PC-9 (cell line): ENCODE measurements around the gene ULK2. TPM values are rescaled to one million over a fixed set of nuclear protein-coding genes. Genes with fewer than 3 reads are reported as not detected.
"Not testable (repeated sequence)": the region's sequence is repeated elsewhere in the genome, so short reads cannot be mapped to it uniquely, and the experiment has no call there.

Experiments
- BruUV-seq: library from RNA; stranded (reverse); fragments of 400-500 nt; replicated peaks from 2 replicates; lab custom pipeline; 2021; lab: Mats Ljungman, UMichigan
- CTCF ChIA-PET: fragments of 300-600 bp; sonication (Branson Sonifier 250); formaldehyde crosslinking; loops from one replicate; lab custom pipeline; 2022; ENCODE audit warnings: antibody characterized with exemption; lab: Charles Lee
- POLR2A ChIA-PET: fragments of 300-600 bp; sonication (Branson Sonifier 250); formaldehyde crosslinking; loops from one replicate; lab custom pipeline; 2022; ENCODE audit warnings: antibody characterized with exemption; ENCODE audit not compliant: unreplicated experiment; lab: Charles Lee
- DNase-seq, 2 experiments: peaks; one replicate each; pipeline versions ENCODE4 v3.0.0 to v3.0.0-alpha.2; 2015 to 2022; ENCODE audit warnings: mixed read lengths in 1 of 2
- H2AFZ ChIP-seq: fragments of 200-600 bp; sonication (generic); 2 replicates; pipeline ENCODE4 v1.8.1; 2017; ENCODE audit warnings: antibody characterized with exemption
- H3F3A ChIP-seq: fragments of 200-600 bp; sonication (generic); 2 replicates; pipeline ENCODE4 v1.8.1; 2017; ENCODE audit warnings: antibody characterized with exemption, mild to moderate bottlenecking, low read depth; ENCODE audit not compliant: insufficient read depth
- H3K27ac ChIP-seq: fragments of 200-600 bp; sonication (generic); 2 replicates; pipeline ENCODE4 v1.6.1; 2016; ENCODE audit warnings: mixed run types
- H3K27me3 ChIP-seq: fragments of 200-600 bp; sonication (generic); 2 replicates; pipeline ENCODE4 v1.6.1; 2016; ENCODE audit warnings: low read depth, mixed run types; ENCODE audit not compliant: insufficient read depth
- H3K36me3 ChIP-seq: fragments of 200-600 bp; sonication (generic); 2 replicates; pipeline ENCODE4 v1.6.1; 2016; ENCODE audit warnings: low read depth, mixed run types
- H3K4me1 ChIP-seq: fragments of 200-600 bp; sonication (generic); replicated peaks from 2 replicates; pipeline ENCODE4 v1.6.1; 2016; ENCODE audit warnings: mixed run types; ENCODE audit not compliant: insufficient read depth
- H3K4me2 ChIP-seq: fragments of 200-600 bp; sonication (generic); 2 replicates; pipeline ENCODE4 v1.6.1; 2017; ENCODE audit warnings: mixed run types
- H3K4me3 ChIP-seq: fragments of 200-600 bp; sonication (generic); 2 replicates; pipeline ENCODE4 v1.6.1; 2016; ENCODE audit warnings: mixed run types
- H3K79me2 ChIP-seq: fragments of 200-600 bp; sonication (generic); 2 replicates; pipeline ENCODE4 v1.6.1; 2017; ENCODE audit warnings: low read depth, mixed run types
- H3K9me2 ChIP-seq: fragments of 200-600 bp; sonication (generic); 2 replicates; pipeline ENCODE4 v1.8.1; 2017; ENCODE audit warnings: mild to moderate bottlenecking; ENCODE audit not compliant: insufficient read depth
- H3K9me3 ChIP-seq: fragments of 200-600 bp; sonication (generic); 2 replicates; pipeline ENCODE4 v1.8.1; 2016; ENCODE audit warnings: low read depth; ENCODE audit not compliant: insufficient read depth
- H4K20me1 ChIP-seq: fragments of 200-600 bp; sonication (generic); 2 replicates; pipeline ENCODE4 v1.8.1; 2017; ENCODE audit not compliant: insufficient read depth
- EZH2 ChIP-seq: fragments of 200-600 bp; sonication (generic); IDR thresholded peaks from 2 replicates; pipeline ENCODE4 v1.8.0; 2017; ENCODE audit warnings: antibody characterized with exemption, low read depth
- intact Hi-C: fragments of 100-400 bp; cut with micrococcal nuclease; formaldehyde crosslinking; loops from one replicate; pipeline ENCODE4 v1.10.0; 2022; ENCODE audit not compliant: unreplicated experiment
- total RNA-seq: library from RNA; stranded (reverse); gene quantifications from 2 replicates; pipeline ENCODE4 v1.2.3, GENCODE V29; 2021
- TF ChIP-seq, protein P1 (sequence below): fragments of 200-600 bp; sonication (generic); conservative IDR thresholded peaks from 2 replicates; pipeline ENCODE4 v1.6.1; 2017; ENCODE audit warnings: mixed run types, antibody characterized with exemption, mild to moderate bottlenecking, moderate library complexity

The ULK2 gene
- total RNA-seq, 1 experiment from 2014 or later, result 8.7 TPM

DNA sequence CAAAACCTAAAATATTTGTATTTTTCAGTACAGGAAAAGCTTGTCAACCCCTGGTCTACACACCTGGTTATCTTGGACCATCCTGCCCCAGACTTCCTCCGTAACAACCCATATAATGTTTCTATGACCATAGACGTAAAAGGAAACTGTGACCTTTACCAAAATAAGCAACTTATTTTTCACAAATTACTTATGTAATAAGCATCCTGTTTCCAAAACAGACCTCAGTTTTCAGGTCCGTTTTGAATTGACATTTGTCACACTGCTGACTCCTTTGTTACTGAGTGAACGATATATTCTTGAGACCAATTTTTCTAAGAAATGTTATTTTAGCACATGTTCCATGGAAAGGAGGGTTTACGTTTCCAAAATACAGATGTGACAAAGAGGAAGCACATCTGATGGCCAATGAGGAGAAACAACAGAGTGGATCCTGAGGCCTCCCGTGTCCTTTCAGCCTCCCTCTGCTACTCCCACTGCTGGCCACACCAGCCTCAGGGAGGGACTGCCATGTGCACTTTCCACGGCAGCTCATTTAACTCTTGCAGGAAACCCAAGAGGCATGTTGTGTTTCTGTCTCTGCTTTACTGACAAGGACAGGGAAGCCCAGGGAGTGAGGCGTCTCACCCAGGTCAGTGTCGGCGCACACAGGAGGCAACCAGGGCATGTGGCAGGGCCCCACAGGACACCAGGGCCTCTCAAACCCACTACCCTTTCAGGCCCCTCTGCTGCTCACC lies 99.5 kb downstream of the ULK2 start:
- intact Hi-C loops, result loop anchor here (5.0 kb wide), 2 partner anchors 301 to 321 kb away; no protein-coding TSS in a partner anchor
- Histone ChIP-seq H3K4me2 (no peak overlapping the region), H3K9me3 (no peaks in the 10 kb centered on the region), H3K79me2 (no peaks in the 10 kb centered on the region), H3K36me3 (no peaks in the 10 kb centered on the region), H3K27ac (no peak overlapping the region), H3F3A (no peaks in the 10 kb centered on the region; the same call in 1 of the 2 replicates), H3K27me3 (no peaks in the 10 kb centered on the region), H3K9me2 (no peaks in the 10 kb centered on the region), H3K4me1 (peaks cover 9% of the 10 kb centered on the region), H4K20me1 (no peaks in the 10 kb centered on the region), H2AFZ (no peak overlapping the region), H3K4me3 (no peak overlapping the region)
- no peak for TF ChIP-seq EZH2
- TF ChIP-seq, protein P1, sequence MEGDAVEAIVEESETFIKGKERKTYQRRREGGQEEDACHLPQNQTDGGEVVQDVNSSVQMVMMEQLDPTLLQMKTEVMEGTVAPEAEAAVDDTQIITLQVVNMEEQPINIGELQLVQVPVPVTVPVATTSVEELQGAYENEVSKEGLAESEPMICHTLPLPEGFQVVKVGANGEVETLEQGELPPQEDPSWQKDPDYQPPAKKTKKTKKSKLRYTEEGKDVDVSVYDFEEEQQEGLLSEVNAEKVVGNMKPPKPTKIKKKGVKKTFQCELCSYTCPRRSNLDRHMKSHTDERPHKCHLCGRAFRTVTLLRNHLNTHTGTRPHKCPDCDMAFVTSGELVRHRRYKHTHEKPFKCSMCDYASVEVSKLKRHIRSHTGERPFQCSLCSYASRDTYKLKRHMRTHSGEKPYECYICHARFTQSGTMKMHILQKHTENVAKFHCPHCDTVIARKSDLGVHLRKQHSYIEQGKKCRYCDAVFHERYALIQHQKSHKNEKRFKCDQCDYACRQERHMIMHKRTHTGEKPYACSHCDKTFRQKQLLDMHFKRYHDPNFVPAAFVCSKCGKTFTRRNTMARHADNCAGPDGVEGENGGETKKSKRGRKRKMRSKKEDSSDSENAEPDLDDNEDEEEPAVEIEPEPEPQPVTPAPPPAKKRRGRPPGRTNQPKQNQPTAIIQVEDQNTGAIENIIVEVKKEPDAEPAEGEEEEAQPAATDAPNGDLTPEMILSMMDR, result no peak
- no peak for DNase-seq
- ChIA-PET CTCF (no interaction called here), POLR2A (no interaction called here)
- BruUV-seq, result no TSS peak

DNA sequence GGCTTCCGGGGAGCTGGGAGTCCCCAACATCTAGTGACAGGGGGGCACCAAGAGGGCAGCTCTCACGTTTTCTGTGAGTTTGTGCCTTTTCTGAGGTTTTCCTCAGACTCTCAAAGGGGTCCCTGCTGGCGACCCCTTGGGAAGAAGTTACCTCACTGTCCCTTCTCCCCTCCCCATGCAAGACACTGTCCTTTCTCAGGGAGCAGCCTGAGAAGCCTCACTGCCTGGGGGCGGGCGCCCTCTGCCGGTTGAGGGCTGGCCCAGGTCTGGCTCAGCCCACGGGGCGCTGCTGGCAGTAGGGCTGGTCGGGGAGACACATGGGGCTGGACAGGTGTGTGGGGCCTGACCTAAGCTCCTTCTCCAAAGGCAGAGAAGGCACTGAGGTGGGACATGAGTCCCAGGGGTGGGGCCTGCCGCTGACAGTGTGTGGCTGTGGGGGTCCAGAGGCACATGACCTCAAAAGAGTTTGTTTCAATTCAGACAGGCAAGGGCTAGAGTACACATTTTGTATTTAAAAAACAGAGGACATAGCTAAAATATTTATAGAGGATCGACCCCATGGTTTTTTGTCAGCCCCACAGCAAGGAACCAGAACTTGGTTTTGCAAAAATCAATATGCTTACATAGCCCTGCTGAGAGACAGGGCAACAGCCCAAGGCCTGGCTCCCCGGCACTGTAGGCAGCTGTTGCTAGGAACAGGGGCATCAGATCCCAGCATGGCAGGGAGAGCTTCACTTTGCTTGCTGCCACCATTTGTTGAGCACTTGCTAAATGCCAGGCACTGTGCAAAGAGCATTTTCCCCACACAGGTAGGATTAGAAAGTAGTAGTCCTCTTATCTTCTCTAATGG lies 101.1 kb downstream of the ULK2 start:
- BruUV-seq, result no TSS peak
- peak overlapping the region; percentile 61; the same call in 1 of the 2 replicates for H2AFZ ChIP-seq
- no peaks in the 10 kb centered on the region; the same call in 1 of the 2 replicates for H3F3A ChIP-seq
- TF ChIP-seq, protein P1, result peak; percentile 98
- TF ChIP-seq EZH2, result no peak
- POLR2A ChIA-PET, result interaction anchor here (0.6 to 0.7 kb wide), 2 partner anchors 31 to 88 kb away, joined by 3 read pairs; no protein-coding TSS in a partner anchor
- H3K4me2 ChIP-seq, result 0 out of 2 replicates have a peak overlapping the region, but pooled peaks have one; percentile 14
- no peaks in the 10 kb centered on the region for H4K20me1 ChIP-seq
- intact Hi-C loops, result loop anchor here (1.0 to 5.0 kb wide), 5 partner anchors 62 to 403 kb away; no protein-coding TSS in a partner anchor
- H3K9me2 ChIP-seq, result no peaks in the 10 kb centered on the region
- no peak overlapping the region for H3K27ac ChIP-seq
- peak in 1 of 2 experiments; percentile 85 for DNase-seq
- no peaks in the 10 kb centered on the region for H3K36me3 ChIP-seq
- CTCF ChIA-PET, result interaction anchor here (0.5 to 1.3 kb wide), 5 partner anchors 60 to 250 kb away, joined by 3 to 6 read pairs (median 3); partner anchors contain the start of gene ALDH3A2
- no peaks in the 10 kb centered on the region for H3K79me2 ChIP-seq
- H3K9me3 ChIP-seq, result no peaks in the 10 kb centered on the region
- no peaks in the 10 kb centered on the region for H3K27me3 ChIP-seq
- H3K4me3 ChIP-seq, result no peak overlapping the region
- peaks cover 9% of the 10 kb centered on the region for H3K4me1 ChIP-seq

DNA sequence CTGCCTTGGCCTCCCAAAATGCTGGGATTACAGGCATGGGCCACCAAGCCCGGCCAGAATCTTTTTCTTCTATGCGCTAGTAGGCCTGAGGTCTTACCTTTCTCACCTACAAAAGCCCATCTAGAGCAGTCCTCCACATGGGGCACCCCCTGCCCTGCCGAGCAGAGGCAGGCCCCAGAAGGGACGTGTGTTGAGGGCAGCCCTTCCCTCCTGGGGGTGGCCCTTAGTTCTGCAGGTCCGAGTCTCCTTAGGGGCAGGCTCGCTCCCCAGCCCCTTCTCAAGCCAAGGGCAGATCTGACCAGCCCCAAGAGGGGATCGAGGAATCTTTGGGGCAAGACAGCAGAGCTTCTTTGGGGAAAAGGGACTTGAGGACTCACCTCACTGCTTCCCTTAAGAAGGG lies 101.7 kb downstream of the ULK2 start:
- H3K79me2 ChIP-seq, result no peaks in the 10 kb centered on the region
- H3K4me2 ChIP-seq, result no peak overlapping the region
- TF ChIP-seq EZH2, result no peak
- TF ChIP-seq, protein P1, result no peak
- H3K9me2 ChIP-seq, result no peaks in the 10 kb centered on the region
- H4K20me1 ChIP-seq, result no peaks in the 10 kb centered on the region
- H3K27me3 ChIP-seq, result no peaks in the 10 kb centered on the region
- H3K9me3 ChIP-seq, result no peaks in the 10 kb centered on the region
- H3K4me1 ChIP-seq, result peaks cover 9% of the 10 kb centered on the region
- POLR2A ChIA-PET, result interaction anchor here (0.7 kb wide), 1 partner anchor 31 kb away, joined by 3 read pairs; no protein-coding TSS in a partner anchor
- BruUV-seq, result no TSS peak
- DNase-seq, result no peak
- H3K4me3 ChIP-seq, result no peak overlapping the region
- CTCF ChIA-PET, result interaction anchor here (0.7 to 1.3 kb wide), 3 partner anchors 20 to 118 kb away, joined by 3 to 5 read pairs (median 4); partner anchors contain the start of gene ALDH3A2
- H3K36me3 ChIP-seq, result no peaks in the 10 kb centered on the region
- intact Hi-C loops, result loop anchor here (1.0 to 5.0 kb wide), 5 partner anchors 62 to 403 kb away; no protein-coding TSS in a partner anchor
- H3F3A ChIP-seq, result no peaks in the 10 kb centered on the region; the same call in 1 of the 2 replicates
- no peak overlapping the region for H3K27ac ChIP-seq
- no peak overlapping the region for H2AFZ ChIP-seq

DNA sequence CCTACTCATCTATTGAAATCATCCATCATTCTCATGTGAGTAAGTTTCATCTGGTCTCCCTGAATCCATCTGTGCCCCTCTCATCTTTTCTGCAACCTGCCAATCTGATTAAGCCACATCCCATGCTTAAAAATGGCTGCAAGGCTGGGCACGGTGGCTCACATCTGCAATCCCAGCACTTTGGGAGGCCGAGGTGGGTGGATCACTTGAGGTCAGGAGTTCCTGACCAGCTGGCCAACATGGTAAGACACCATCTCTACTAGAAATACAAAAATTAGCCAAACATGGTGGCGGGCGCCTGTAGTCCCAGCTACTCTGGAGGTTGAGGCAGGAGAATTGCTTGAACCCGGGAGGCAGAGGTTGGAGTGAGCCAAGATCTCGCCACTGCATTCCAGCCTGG lies 103.7 kb downstream of the ULK2 start:
- DNase-seq, H3K79me2 ChIP-seq, H2AFZ ChIP-seq, BruUV-seq, H3K27ac ChIP-seq, H3K9me2 ChIP-seq, H3K27me3 ChIP-seq, POLR2A ChIA-PET, H4K20me1 ChIP-seq, H3K4me3 ChIP-seq, H3F3A ChIP-seq, H3K36me3 ChIP-seq, intact Hi-C loops, H3K4me1 ChIP-seq, H3K4me2 ChIP-seq, H3K9me3 ChIP-seq: not testable (repeated sequence)
- CTCF ChIA-PET, result interaction anchor here (0.6 to 1.2 kb wide), 2 partner anchors 60 to 248 kb away, joined by 5 to 6 read pairs; no protein-coding TSS in a partner anchor
